Activated CD8-positive, alpha-beta memory T cell treated with anti-CD3 and anti-CD28 coated beads, Interleukin-2, amount 10 ng/mL, durations not matched to agents 7 days and 5 days (primary cell): ENCODE results near the gene SLC35A3. TPM values are rescaled to one million over a fixed set of nuclear protein-coding genes. Genes with fewer than 3 reads are reported as not detected.
A peak's percentile ranks its signal among the peaks of the same experiment; 100 is the strongest.
"Not testable (repeated sequence)": the region's sequence is repeated elsewhere in the genome, so short reads cannot be mapped to it uniquely, and the experiment has no call there.

Experiments
- ATAC-seq: fragments of 150-1000 bp; cut with Tn5 transposase; one replicate; pipeline ENCODE4 v1.10.0; 2021; ENCODE audit warnings: moderate library complexity
- CTCF ChIA-PET: fragments of 350-600 bp; sonication (Branson Sonifier 250); formaldehyde crosslinking; loops from one replicate; lab custom pipeline; 2021; ENCODE audit warnings: antibody characterized with exemption; lab: Charles Lee
- DNase-seq: peaks from one replicate; pipeline ENCODE4 v3.0.0-alpha.2; 2020
- H3K27ac Mint-ChIP-seq: one replicate; pipeline ENCODE4 v1.8.0; 2021; ENCODE audit warnings: mild to moderate bottlenecking, mixed read lengths
- H3K27me3 Mint-ChIP-seq: one replicate; pipeline ENCODE4 v1.8.0; 2021; ENCODE audit warnings: mixed read lengths
- H3K36me3 Mint-ChIP-seq: one replicate; pipeline ENCODE4 v1.8.0; 2021; ENCODE audit warnings: mild to moderate bottlenecking, mixed read lengths
- H3K4me1 Mint-ChIP-seq: one replicate; pipeline ENCODE4 v1.8.0; 2021; ENCODE audit warnings: mixed read lengths
- H3K4me3 Mint-ChIP-seq: one replicate; pipeline ENCODE4 v1.8.0; 2021; ENCODE audit warnings: mild to moderate bottlenecking, moderate library complexity, mixed read lengths
- H3K9me3 Mint-ChIP-seq: one replicate; pipeline ENCODE4 v1.8.0; 2022; ENCODE audit warnings: low read depth, mixed read lengths
- total RNA-seq, 2 experiments: library from RNA; stranded (reverse); gene quantifications; one replicate each; pipeline ENCODE4 v1.2.3, GENCODE V29; 2021

SLC35A3 gene
- total RNA-seq, 2 experiments from 2014 or later: 14.6 to 17.7 TPM

GRCh38 chr1:99960260-99960659, 9.5 kb upstream of the SLC35A3 start:
- H3K9me3 Mint-ChIP-seq, ATAC-seq, H3K4me1 Mint-ChIP-seq: not testable (repeated sequence)

GRCh38 chr1:99963041-99963795, 6.6 kb upstream of the SLC35A3 start:
- no peaks in the 10 kb centered on the region for H3K27me3 Mint-ChIP-seq
- DNase-seq (no peak), ATAC-seq (no peak)
- peaks cover 4% of the 10 kb centered on the region for H3K4me1 Mint-ChIP-seq
- no peak overlapping the region for H3K27ac Mint-ChIP-seq
- no peaks in the 10 kb centered on the region for H3K9me3 Mint-ChIP-seq
- CTCF ChIA-PET: interaction anchor here (1.2 kb wide), 1 partner anchor 10 kb away, joined by 4 read pairs; no protein-coding TSS in a partner anchor
- no peak overlapping the region for H3K4me3 Mint-ChIP-seq
- H3K36me3 Mint-ChIP-seq: no peaks in the 10 kb centered on the region

More at GRCh38 chr1:99960260-99960659, 9.5 kb upstream of the SLC35A3 start:
- CTCF ChIA-PET, H3K4me3 Mint-ChIP-seq, H3K36me3 Mint-ChIP-seq, DNase-seq, H3K27me3 Mint-ChIP-seq, H3K27ac Mint-ChIP-seq: not testable (repeated sequence)

GRCh38 chr1:99964806-99965205, 5.0 kb upstream of the SLC35A3 start:
- H3K4me1 Mint-ChIP-seq: peaks cover 17% of the 10 kb centered on the region
- no peak for ATAC-seq
- CTCF ChIA-PET: interaction anchor here (1.3 to 1.4 kb wide), 2 partner anchors 10 to 14 kb away, joined by 4 read pairs; no protein-coding TSS in a partner anchor
- H3K27me3 Mint-ChIP-seq: no peaks in the 10 kb centered on the region
- no peak overlapping the region for H3K27ac Mint-ChIP-seq
- no peaks in the 10 kb centered on the region for H3K36me3 Mint-ChIP-seq
- H3K4me3 Mint-ChIP-seq: no peak overlapping the region
- H3K9me3 Mint-ChIP-seq: no peaks in the 10 kb centered on the region
- no peak for DNase-seq

GRCh38 chr1:99965646-99966375, 4.0 kb upstream of the SLC35A3 start:
- CTCF ChIA-PET: interaction anchor here (1.3 kb wide), 1 partner anchor 9 kb away, joined by 4 read pairs; no protein-coding TSS in a partner anchor
- H3K27ac Mint-ChIP-seq: no peak overlapping the region

GRCh38 chr1:99968214-99968613, 1.6 kb upstream of the SLC35A3 start:
- Mint-ChIP-seq H3K9me3 (no peaks in the 10 kb centered on the region), H3K27ac (no peak overlapping the region), H3K27me3 (no peaks in the 10 kb centered on the region), H3K4me1 (peaks cover 29% of the 10 kb centered on the region), H3K36me3 (peaks cover 2% of the 10 kb centered on the region), H3K4me3 (no peak overlapping the region)
- no peak for DNase-seq
- CTCF ChIA-PET: no interaction called here
- no peak for ATAC-seq

More at GRCh38 chr1:99965646-99966375, 4.0 kb upstream of the SLC35A3 start:
- Mint-ChIP-seq H3K9me3 (no peaks in the 10 kb centered on the region), H3K36me3 (no peaks in the 10 kb centered on the region), H3K27me3 (no peaks in the 10 kb centered on the region), H3K4me1 (peaks cover 24% of the 10 kb centered on the region), H3K4me3 (no peak overlapping the region)
- no peak for DNase-seq
- ATAC-seq: no peak

- peaks cover 31% of the 10 kb centered on the region for H3K4me1 Mint-ChIP-seq
- ATAC-seq (no peak), DNase-seq (no peak)
- peak overlapping the region; percentile 100 for H3K4me3 Mint-ChIP-seq
- peaks cover 2% of the 10 kb centered on the region for H3K36me3 Mint-ChIP-seq
- CTCF ChIA-PET: interaction anchor here (1.4 kb wide), 1 partner anchor 56 kb away, joined by 3 read pairs; no protein-coding TSS in a partner anchor
- H3K9me3 Mint-ChIP-seq: no peaks in the 10 kb centered on the region
- no peaks in the 10 kb centered on the region for H3K27me3 Mint-ChIP-seq
- peak overlapping the region; percentile 83 for H3K27ac Mint-ChIP-seq
Measured at GRCh38 chr1:99969260-99969728, 502 bp upstream of the SLC35A3 start.

- H3K27ac Mint-ChIP-seq: peak overlapping the region; percentile 98
- no peaks in the 10 kb centered on the region for H3K27me3 Mint-ChIP-seq
- H3K9me3 Mint-ChIP-seq: no peaks in the 10 kb centered on the region
- H3K4me1 Mint-ChIP-seq: peaks cover 34% of the 10 kb centered on the region
- no peak for ATAC-seq
- DNase-seq: no peak
- H3K36me3 Mint-ChIP-seq: peaks cover 6% of the 10 kb centered on the region
- H3K4me3 Mint-ChIP-seq: peak overlapping the region; percentile 100
- CTCF ChIA-PET: interaction anchor here (0.7 to 1.4 kb wide), 2 partner anchors 54 to 166 kb away, joined by 3 read pairs; no protein-coding TSS in a partner anchor
Measured at GRCh38 chr1:99970713-99971255, 988 bp downstream of the SLC35A3 start.

- H3K36me3 Mint-ChIP-seq: peaks cover 11% of the 10 kb centered on the region
- CTCF ChIA-PET: interaction anchor here (0.7 kb wide), 1 partner anchor 86 kb away, joined by 3 read pairs; no protein-coding TSS in a partner anchor
- not testable (repeated sequence) for H3K27me3 Mint-ChIP-seq
Measured at GRCh38 chr1:99972066-99972465, 2.3 kb downstream of the SLC35A3 start.

GRCh38 chr1:99975529-99975928, 5.7 kb downstream of the SLC35A3 start:
- no peaks in the 10 kb centered on the region for H3K9me3 Mint-ChIP-seq
- H3K36me3 Mint-ChIP-seq: peaks cover 13% of the 10 kb centered on the region
- CTCF ChIA-PET: no interaction called here
- H3K4me3 Mint-ChIP-seq: no peak overlapping the region
- no peaks in the 10 kb centered on the region for H3K27me3 Mint-ChIP-seq
- H3K27ac Mint-ChIP-seq: no peak overlapping the region
- DNase-seq: no peak
- peaks cover 15% of the 10 kb centered on the region for H3K4me1 Mint-ChIP-seq
- no peak for ATAC-seq

More at GRCh38 chr1:99972066-99972465, 2.3 kb downstream of the SLC35A3 start:
- peaks cover 34% of the 10 kb centered on the region for H3K4me1 Mint-ChIP-seq
- not testable (repeated sequence) for H3K27ac Mint-ChIP-seq, H3K4me3 Mint-ChIP-seq, ATAC-seq, DNase-seq, H3K9me3 Mint-ChIP-seq

GRCh38 chr1:99977326-99977725, 7.5 kb downstream of the SLC35A3 start:
- H3K4me3 Mint-ChIP-seq, DNase-seq, H3K27ac Mint-ChIP-seq, H3K9me3 Mint-ChIP-seq, H3K27me3 Mint-ChIP-seq, CTCF ChIA-PET, H3K4me1 Mint-ChIP-seq, ATAC-seq: not testable (repeated sequence)
- peaks cover 13% of the 10 kb centered on the region for H3K36me3 Mint-ChIP-seq

- no peak overlapping the region for H3K4me3 Mint-ChIP-seq
- no peak for DNase-seq
- no peak for ATAC-seq
- peaks cover 13% of the 10 kb centered on the region for H3K36me3 Mint-ChIP-seq
- H3K27ac Mint-ChIP-seq: no peak overlapping the region
- H3K9me3 Mint-ChIP-seq: no peaks in the 10 kb centered on the region
- CTCF ChIA-PET: no interaction called here
- peaks cover 5% of the 10 kb centered on the region for H3K4me1 Mint-ChIP-seq
- H3K27me3 Mint-ChIP-seq: no peaks in the 10 kb centered on the region
Measured at GRCh38 chr1:99978218-99978617, 8.4 kb downstream of the SLC35A3 start.

- H3K9me3 Mint-ChIP-seq: no peaks in the 10 kb centered on the region
- CTCF ChIA-PET: interaction anchor here (0.6 to 0.9 kb wide), 2 partner anchors 15 to 1634 kb away, joined by 3 to 4 read pairs; no protein-coding TSS in a partner anchor
- peaks cover 16% of the 10 kb centered on the region for H3K36me3 Mint-ChIP-seq
- H3K27ac Mint-ChIP-seq: no peak overlapping the region
- peaks cover 3% of the 10 kb centered on the region for H3K4me1 Mint-ChIP-seq
- H3K4me3 Mint-ChIP-seq: no peak overlapping the region
- no peak for DNase-seq
- H3K27me3 Mint-ChIP-seq: no peaks in the 10 kb centered on the region
- no peak for ATAC-seq
Measured at GRCh38 chr1:99979091-99979490, 9.3 kb downstream of the SLC35A3 start.

- H3K9me3 Mint-ChIP-seq: peaks cover 3% of the 10 kb centered on the region
- no peak overlapping the region for H3K4me3 Mint-ChIP-seq
- no peak for DNase-seq
- no peak overlapping the region for H3K27ac Mint-ChIP-seq
- no peaks in the 10 kb centered on the region for H3K27me3 Mint-ChIP-seq
- peaks cover 30% of the 10 kb centered on the region for H3K36me3 Mint-ChIP-seq
- ATAC-seq: no peak
- peaks cover 7% of the 10 kb centered on the region for H3K4me1 Mint-ChIP-seq
- CTCF ChIA-PET: no interaction called here
Measured at GRCh38 chr1:99980928-99981327, 11.1 kb downstream of the SLC35A3 start.
